Left cardiac atrium (tissue), 4 donors: Measurements from ENCODE around the gene FRRS1. TPM values are rescaled to one million over a fixed set of nuclear protein-coding genes. Genes with fewer than 3 reads are reported as not detected.
A peak's percentile ranks its signal among the peaks of the same experiment; 100 is the strongest.

Source experiments
- ATAC-seq, 2 donors: fragments of 200-7000 bp; cut with Tn5 transposase; one replicate each; pipeline ENCODE4 v1.9.1; 2020; ENCODE audit warnings: mild to moderate bottlenecking in 2 of 2, moderate library complexity in 2 of 2
- DNase-seq: peaks from one replicate; pipeline ENCODE4 v3.0.0-alpha.2; 2020
- intact Hi-C, 2 donors: fragments of 100-400 bp; cut with DNase I; formaldehyde crosslinking; loops; one replicate each; pipeline versions ENCODE4 v1.14.1 to v1.15.1; 2022 to 2023
- total RNA-seq, 2 donors: library from RNA; stranded (reverse); fragmentation: NEBNext Ultra II Directional; extraction: Animal tissue kit (Norgen Biotek cat#: 25700); gene quantifications; one replicate each; pipeline ENCODE4 v1.2.1, GENCODE V29; 2021
- donor health status: DM: no; HTN: yes; CAD: no.
- donor health status: DM: no; HTN: yes; CAD: no; lungs with severe emphysema.
- donor health status: DM: yes; HTN: yes; CAD: no.
- donor health status: Dilated cardiomyopathy.

The FRRS1 gene
- total RNA-seq, 2 donors from 2014 or later = 3.6 to 3.8 TPM

DNA sequence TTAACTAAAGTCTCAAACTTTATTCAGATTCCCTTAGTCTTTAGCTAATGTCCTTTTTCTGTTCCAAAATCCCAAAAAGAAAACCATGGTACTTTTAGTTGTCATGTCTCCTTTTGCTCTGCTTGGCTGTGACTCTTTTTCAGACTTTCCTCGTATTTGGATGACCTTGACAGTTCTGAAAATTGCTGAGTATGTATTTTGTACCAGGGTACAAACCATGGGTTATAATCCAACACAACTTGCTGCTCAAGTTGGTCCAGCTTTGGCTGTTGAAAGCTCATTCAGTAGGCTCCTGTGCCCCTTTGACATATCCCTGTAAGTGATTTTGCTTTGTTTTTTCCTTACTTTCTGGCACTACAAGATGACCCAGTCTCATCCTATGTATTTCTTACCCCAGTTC lies 68.9 kb downstream of the FRRS1 start:
- intact Hi-C loops = no loop called here
- DNase-seq (no peak), ATAC-seq (no peak)

DNA sequence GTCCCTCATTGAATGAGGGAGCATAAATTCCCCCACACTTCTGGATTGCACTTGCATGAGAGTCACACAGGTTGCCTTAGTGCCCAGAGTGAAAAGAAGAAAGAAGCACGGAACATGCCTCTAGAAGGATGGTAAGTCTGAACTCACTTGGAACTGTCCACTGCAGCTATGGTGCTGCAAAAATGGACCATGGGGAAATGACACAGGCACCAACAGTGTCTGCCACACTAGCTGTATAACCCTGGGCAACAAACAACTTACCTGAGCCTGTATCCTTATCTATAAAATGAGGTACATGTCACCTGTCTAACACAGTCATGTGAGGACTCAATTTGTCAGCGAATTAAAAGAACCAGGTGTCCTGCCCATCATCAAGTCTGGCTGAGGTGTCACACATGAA lies 69.8 kb downstream of the FRRS1 start:
- no peak for ATAC-seq
- DNase-seq = no peak
- intact Hi-C loops = no loop called here

DNA sequence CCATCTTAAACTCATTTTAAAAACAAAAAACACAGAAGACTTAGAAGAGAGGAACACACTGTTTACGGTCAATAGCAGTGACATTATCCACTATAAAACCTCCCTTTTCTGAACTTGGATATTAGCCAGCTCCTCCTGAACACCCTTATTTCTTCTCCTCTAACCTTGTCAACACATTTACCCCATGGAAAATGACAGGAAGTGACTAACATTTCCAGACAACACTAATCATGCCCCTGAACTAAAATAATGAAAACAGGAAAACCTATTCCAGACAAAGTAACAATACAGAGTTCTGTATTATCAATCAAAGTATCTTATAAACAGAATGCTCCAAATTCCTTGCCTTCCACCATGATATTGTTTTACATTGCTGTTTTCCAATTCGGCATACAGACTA lies 75.3 kb downstream of the FRRS1 start:
- intact Hi-C loops = no loop called here
- peak; percentile 23 to 38 for ATAC-seq
- DNase-seq = no peak

DNA sequence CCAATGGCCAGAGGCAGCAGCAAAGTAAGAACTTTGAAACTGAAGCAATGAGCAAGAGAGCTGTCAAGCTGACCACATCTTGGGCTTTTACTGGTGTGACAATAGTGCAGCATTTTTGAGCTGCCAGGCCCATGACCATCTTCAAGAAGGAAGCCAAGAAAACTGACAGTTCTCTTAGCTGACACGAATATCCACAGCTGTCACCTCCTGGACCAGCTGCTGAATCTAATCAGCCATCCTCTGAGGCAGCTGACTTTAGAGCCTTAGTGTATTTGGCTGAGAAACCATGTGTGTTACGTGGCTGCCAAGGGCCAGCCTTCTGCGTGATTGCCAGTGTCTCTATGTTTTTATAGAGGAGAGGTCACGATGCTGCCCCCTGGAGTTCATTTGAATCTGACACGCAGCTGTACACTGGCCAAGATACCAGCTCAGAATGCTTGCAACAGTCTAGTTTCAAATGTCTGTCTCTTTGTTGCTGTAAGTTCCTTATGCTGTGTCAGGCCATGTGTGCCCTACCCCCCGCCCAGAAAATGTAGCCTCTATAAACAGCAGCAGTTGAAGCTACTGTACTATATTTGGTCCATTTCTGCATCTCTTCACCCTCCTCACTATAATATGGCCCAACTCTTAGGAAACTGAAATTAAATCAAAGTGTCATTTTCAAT lies 80.8 kb downstream of the FRRS1 start:
- intact Hi-C loops = loop anchor here in 1 of 2 donors (5.0 to 10.0 kb wide), 2 partner anchors 38 to 141 kb away; partner anchors contain the start of gene PALMD
- peak; percentile 90 to 94 for ATAC-seq
- DNase-seq = peak; percentile 86

GRCh38 chr1:99682291-99682751 lies 84.1 kb downstream of the FRRS1 start:
- DNase-seq (no peak), ATAC-seq (no peak)
- intact Hi-C loops = loop anchor here in 1 of 2 donors (10.0 kb wide), 1 partner anchor 138 kb away; no protein-coding TSS in a partner anchor

GRCh38 chr1:99681583-99681982 lies 84.9 kb downstream of the FRRS1 start:
- intact Hi-C loops = loop anchor here in 1 of 2 donors (10.0 kb wide), 1 partner anchor 137 kb away; no protein-coding TSS in a partner anchor
- DNase-seq = peak; percentile 40
- peak; percentile 31 to 43 for ATAC-seq

- intact Hi-C loops = loop anchor here in 1 of 2 donors (10.0 kb wide), 1 partner anchor 135 kb away; no protein-coding TSS in a partner anchor
- ATAC-seq = peak; percentile 53 to 87
- no peak for DNase-seq
Observed at GRCh38 chr1:99680270-99680669, 86.2 kb downstream of the FRRS1 start.

DNA sequence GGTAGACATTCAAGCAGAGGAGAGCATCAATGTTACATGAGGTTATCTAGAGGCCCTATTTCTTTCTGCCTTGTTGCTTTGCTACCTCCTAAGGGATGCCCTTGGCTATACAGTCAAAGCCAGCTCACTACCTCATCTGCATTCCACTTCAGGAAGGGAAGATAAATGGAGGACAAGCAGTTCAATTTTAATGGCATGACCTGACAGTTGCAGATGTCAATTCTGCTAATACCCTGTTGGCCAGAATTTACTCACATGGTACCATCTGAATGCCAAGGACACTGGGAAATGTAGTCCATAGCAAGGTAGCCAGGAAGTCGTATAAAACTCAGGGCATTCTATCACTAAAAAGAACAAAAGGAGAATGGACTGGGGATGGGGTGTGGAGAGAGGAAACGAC lies 89.0 kb downstream of the FRRS1 start:
- intact Hi-C loops = no loop called here
- ATAC-seq = peak; percentile 20 to 55
- no peak for DNase-seq

DNA sequence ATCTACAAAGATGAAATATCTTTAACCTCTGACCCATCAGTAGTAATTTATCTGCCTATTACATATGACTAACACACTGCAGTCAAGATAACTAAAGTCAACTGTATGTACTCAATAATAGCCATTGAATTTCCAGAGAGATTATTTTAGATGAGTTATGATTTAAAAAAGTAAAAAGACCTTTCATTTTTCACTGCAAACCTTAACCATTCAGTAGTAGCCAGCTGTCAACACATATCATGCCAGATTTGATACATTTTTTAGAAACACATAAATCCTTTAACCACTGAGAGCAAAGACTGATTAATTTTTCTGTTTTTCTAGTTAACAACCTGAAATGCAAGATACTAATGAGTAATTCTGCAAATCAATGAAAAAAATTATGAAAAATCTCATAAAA lies 89.6 kb downstream of the FRRS1 start:
- intact Hi-C loops = no loop called here
- ATAC-seq = no peak
- no peak for DNase-seq

DNA sequence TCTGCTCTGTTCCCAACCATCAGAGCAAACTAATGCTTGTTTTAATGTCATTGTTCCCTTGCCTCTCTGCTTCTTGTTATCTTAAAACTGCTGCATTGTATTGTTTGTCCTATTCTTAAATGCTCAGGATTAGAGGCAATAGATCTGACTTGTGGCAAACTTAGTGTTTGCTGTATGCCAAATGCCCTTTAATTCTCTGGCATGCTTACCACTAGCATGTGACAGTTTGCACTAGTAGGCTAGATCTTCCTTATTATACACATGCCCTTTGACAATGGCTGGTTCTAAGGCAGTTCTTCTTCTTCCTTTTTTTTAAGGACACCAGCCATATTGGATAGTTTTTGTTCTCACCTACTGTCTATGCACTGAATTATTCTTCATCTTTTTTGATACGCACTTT lies 90.4 kb downstream of the FRRS1 start:
- intact Hi-C loops = no loop called here
- ATAC-seq (no peak), DNase-seq (no peak)

DNA sequence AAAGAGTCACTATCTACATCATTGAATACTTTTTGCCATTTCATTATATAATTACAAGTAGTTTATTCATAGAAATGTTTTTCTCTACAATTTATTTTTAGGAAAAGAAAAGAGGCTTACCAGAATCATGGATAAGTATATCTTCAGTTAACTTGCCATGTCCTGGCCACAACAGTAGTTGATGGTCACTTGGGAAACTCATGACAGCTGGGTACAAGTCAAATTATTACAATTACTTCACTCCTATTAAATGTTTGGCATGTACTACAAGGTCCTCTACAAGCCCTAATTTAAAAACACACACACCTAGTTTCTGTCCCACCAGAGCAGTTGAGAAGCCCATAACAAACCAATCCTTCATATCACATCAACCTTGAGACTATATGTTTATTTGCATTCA lies 91.1 kb downstream of the FRRS1 start:
- intact Hi-C loops = no loop called here
- DNase-seq = no peak
- ATAC-seq = no peak

DNA sequence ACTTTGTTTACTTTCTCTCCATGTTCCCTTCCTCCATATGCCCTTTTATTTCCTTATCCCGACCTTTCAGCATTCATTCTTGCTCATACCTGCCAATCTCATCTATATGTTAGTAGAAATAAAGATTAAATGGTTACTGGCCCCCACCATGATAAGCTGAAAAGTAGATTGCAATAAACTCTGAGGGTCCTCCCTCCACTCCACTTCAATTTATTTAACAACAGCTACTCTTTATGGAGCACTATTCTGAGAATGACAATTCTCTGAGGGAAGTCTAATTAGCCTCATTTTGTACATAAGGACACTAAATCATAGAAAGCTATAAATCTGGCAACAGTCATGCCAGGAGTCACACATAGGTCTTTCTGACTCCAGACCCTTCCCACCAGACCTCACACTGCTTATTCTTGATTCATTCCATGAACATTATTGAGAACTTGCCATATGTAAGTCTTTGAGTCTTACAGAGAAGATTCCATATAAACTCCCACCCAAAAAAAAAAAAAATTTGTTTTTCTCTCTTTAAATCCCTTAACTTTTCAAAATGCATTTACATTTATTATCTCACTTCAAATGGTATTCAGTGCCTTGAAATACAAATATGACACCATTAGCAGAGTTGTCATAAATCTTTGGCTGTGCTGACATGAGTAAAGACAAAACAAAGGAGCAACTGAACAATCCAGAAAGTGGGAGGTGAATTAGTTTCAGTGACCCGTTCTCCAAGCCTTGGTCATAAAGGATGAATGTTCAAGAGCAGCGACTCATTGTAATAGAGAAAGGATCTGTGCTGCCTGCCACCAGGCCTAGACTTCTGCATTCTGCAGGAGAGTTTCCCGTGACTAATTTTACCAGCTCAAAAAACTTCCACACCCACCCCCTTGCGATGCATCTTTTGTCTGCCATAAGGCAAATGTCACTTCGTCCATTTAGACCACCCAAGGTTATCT lies 92.0 kb downstream of the FRRS1 start:
- ATAC-seq (no peak), DNase-seq (no peak)
- intact Hi-C loops = no loop called here

GRCh38 chr1:99673315-99673714 lies 93.1 kb downstream of the FRRS1 start:
- intact Hi-C loops = no loop called here
- ATAC-seq (no peak), DNase-seq (no peak)

GRCh38 chr1:99672530-99673213 lies 93.8 kb downstream of the FRRS1 start:
- peak; percentile 80 to 90 for ATAC-seq
- DNase-seq = peak; percentile 41
- intact Hi-C loops = no loop called here

GRCh38 chr1:99672038-99672437 lies 94.4 kb downstream of the FRRS1 start:
- intact Hi-C loops = no loop called here
- DNase-seq (no peak), ATAC-seq (no peak)

GRCh38 chr1:99670583-99670982 lies 95.9 kb downstream of the FRRS1 start:
- no peak for ATAC-seq
- intact Hi-C loops = no loop called here
- DNase-seq = no peak

DNA sequence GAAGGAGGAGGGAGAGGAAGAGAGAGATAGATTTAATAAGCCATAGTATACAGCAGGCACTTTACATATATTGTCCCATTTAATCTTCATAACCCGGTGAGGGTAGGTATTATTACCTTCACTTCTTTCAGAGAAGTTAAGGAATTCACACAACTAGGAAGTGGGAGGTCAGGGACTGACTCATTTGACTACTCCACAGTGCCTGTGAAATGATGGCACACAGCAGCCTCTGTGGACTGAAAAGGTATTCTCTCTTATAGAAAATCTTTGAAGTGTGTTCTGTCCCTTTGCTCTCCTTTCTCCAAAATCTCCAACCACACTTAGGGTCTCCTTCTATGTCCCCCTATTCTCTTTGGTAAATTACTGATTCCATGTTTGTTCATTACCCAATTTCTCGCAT lies 96.6 kb downstream of the FRRS1 start:
- peak in 1 of 2 donors; percentile 41 for ATAC-seq
- intact Hi-C loops = no loop called here

DNA sequence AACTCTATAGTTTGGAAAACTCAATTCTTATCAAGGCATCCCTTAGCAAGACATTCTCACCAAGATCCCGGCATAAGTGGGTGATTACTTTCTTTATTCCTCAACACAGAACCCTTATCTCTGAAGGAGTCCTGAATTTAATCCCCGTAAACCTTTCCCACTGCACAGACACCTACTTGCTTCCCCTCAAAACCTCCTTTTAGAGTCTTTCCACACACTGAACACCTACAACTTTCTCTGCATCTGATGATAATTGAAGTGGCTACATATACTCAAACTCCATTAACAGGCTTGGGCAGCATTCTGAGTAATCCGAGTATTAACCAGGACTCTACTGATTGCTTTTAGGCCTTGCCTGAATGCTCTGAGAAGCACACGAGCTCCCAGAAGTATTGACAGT lies 97.1 kb downstream of the FRRS1 start:
- no peak for ATAC-seq
- no peak for DNase-seq
- intact Hi-C loops = no loop called here

More for the DNA sequence above, 96.6 kb downstream of the FRRS1 start:
- no peak for DNase-seq

DNA sequence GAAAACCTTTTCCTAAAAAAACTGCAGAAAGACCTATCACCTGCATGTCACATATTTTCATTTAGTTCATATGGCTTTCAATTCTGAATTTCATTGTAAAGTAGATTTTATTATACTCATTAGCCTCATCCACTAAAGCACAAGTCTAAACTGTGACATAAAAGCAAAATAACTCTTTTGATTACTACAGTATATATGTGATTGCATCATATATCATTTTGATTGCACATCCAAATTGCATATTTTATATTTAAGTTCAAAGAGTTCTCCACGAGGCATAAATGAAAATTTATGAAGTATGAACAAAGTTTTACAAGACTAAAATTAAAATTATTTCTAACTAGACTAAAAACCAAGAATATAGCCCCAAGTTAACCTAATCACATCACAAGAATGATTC lies 101.2 kb downstream of the FRRS1 start:
- intact Hi-C loops = no loop called here

DNA sequence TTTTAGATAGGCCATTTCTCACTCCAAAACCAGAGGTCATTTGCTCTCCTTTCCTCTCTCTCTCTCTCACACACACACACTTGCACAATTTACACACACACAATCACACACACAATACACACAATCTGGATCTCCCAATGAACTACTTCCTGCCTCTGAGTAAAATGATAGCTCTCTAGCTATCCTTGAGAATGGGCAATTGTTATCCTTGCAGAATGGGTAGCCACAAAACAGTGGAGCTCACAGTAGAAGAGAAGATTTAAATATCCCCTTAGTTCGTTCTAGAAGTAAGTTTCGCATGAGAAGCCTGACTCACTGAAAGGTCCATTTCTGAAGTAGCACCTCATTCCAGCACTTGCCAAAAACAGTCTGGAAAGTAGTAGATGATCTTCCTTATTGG lies 102.9 kb downstream of the FRRS1 start:
- DNase-seq = no peak
- ATAC-seq = no peak
- intact Hi-C loops = no loop called here

More for the DNA sequence above, 101.2 kb downstream of the FRRS1 start:
- DNase-seq (no peak), ATAC-seq (no peak)
